ENCODE results near the gene SEZ6L. TPM values are rescaled to one million over a fixed set of nuclear protein-coding genes. Genes with fewer than 3 reads are reported as not detected.

SEZ6L gene
- polyA plus RNA-seq, 4 donors: 0.13 to 0.45 (median 0.24) TPM

DNA sequence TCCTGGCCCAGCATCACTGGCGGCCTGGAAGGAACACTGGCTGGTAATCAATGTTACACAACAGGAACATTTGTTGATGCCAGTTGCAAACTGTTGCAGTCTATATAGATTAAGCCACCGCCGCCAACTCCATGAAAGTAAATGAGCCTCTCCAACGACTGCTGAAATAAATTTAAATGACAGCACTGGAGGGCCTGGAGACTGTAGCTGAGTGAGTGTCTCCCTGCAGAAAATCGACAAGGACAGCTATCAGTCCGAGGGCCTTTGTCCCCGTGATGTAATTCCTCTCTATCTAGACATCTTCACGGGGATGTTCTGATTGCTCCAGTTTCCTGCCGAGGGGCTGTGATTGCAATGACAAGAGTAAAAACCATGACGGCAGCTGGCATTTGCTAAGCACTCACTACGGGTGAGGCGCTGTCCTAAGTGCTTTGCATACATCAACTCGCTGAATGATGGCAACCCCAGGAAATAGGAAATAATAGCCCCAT is 120.4 kb downstream of the SEZ6L start:
- DNase-seq (ENCODE audit: low read depth in 4 of 4, low spot score in 3 of 4): no peak

DNA sequence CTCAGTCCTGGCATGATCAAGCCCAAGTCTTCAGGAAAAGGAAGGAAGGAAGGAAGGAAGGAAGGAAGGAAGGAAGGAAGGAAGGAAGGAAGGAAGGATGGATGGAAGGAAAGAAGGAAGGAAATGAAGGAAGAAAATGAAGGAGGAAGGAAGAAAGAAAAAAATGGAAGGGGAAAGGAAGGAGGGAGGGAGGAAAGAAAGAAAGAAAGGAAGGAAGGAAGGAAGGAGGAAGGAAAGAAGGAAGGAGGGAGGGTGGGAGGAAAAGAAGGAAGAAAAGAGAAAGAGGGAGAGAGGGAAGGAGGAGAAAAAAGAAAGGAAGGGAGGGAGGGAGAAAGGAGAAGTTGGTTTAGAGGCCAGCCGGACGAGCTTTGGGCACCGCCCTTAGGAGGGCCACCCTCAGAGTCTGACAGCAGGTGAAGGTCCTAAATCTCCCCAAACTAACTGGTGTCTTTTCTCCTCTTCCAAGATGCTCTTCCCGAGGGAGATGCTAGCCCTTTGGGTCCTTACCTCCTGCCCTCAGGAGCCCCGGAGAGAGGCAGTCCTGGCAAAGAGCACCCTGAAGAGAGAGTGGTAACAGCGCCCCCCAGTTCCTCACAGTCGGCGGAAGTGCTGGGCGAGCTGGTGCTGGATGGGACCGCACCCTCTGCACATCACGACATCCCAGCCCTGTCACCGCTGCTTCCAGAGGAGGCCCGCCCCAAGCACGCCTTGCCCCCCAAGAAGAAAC is 122.8 kb downstream of the SEZ6L start:
- DNase-seq (ENCODE audit: low read depth in 4 of 4, low spot score in 3 of 4): no peak

DNA sequence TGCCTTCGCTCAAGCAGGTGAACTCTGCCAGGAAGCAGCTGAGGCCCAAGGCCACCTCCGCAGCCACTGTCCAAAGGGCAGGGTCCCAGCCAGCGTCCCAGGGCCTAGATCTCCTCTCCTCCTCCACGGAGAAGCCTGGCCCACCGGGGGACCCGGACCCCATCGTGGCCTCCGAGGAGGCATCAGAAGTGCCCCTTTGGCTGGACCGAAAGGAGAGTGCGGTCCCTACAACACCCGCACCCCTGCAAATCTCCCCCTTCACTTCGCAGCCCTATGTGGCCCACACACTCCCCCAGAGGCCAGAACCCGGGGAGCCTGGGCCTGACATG is 123.4 kb downstream of the SEZ6L start:
- DNase-seq (ENCODE audit: low read depth in 4 of 4, low spot score in 3 of 4): no peak

DNA sequence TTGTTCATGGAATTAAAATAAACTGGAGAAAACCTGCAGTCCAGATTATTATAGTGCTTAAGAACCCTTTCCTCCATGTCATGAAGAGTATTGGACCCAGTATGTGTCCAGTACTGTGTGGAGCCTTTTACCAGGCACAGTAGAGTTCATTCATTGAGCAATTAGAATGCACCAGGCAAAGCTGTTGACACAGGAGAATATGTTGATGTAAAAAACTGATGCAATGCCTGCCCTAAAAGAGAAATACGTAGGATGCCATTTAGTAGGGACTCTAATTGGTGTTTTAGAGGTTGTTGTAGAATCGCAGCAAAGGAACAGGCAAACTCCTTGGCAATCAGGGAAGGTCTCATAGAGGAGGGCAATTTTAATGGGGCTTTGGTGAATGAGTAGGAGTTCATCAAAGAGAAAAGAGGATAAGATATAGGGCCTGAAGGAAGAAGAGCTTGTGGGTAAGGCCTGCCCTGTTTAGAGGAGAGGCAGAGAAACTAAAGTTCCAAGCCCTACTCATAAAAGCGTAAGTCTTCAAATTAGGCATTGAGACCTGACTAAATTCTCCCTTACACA is 126.4 kb downstream of the SEZ6L start:
- no peak for DNase-seq (ENCODE audit: low read depth in 4 of 4, low spot score in 3 of 4)

DNA sequence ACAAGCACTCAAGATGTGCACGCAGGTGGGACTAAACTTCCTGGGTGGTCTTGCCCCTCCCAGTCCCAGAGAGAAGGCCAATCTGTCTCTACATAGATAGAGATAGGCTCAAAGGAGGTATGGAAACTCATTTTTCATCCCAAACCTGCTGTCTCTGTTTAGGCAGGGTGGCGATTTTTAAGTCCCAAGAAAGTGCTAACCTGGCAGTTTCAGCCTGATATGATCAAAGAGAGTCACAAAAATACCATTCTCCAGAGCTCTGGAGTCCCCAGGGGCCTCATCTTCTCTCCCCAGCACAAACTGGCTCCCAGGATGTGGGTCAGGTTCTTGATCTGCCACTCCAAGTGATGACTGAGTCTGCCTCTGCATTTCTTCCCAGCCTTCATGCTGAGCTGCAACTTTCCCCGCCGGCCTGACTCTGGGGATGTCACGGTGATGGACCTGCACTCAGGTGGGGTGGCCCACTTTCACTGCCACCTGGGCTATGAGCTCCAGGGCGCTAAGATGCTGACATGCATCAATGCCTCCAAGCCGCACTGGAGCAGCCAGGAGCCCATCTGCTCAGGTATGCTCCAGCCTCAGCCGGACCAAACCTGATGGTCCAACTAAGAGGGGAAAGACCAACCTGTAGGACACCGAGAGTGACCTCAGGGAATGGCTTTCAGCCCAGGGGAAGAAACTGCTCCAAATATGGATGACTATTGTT is 129.5 kb downstream of the SEZ6L start:
- DNase-seq (ENCODE audit: low read depth in 4 of 4, low spot score in 3 of 4): no peak

DNA sequence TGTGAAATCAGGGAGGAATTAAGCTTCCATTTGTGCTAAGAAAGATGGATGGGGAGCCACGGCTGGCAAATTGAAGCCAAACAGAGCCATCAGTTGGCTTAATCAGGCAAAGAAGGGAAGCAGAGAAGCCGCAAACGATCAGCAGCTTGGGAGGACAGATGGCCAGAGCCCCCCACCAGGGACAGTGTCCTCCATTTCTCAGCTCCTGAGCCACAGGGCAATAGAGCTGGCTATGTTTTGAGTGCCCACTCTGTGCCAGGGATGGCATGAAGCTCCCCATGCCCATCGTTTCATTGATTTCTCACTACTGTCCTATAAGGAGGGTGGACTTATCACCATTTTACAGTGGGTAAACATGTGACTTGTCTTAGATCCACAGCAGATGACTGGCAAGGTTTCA is 133.5 kb downstream of the SEZ6L start:
- DNase-seq (ENCODE audit: low read depth in 4 of 4, low spot score in 3 of 4): no peak

DNA sequence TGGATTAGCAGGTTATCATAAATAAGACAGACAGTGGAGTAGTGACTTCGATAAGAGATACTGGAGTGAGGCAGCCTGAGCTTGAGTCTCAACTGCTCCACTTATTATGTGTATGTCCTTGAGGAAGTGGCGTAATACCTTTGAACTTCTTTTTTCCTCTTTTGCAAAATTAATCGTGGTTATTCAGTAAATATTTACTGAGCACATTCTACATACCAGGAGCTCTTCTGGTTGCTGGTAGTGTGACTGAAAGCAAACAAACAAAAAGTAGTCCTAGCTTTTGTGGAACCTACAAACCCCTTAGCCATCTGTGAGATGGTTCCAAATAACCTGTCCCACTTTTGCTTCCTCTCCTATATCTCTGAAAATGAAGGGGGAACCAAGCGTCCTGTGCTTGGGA is 134.2 kb downstream of the SEZ6L start:
- no peak for DNase-seq (ENCODE audit: low read depth in 4 of 4, low spot score in 3 of 4)

DNA sequence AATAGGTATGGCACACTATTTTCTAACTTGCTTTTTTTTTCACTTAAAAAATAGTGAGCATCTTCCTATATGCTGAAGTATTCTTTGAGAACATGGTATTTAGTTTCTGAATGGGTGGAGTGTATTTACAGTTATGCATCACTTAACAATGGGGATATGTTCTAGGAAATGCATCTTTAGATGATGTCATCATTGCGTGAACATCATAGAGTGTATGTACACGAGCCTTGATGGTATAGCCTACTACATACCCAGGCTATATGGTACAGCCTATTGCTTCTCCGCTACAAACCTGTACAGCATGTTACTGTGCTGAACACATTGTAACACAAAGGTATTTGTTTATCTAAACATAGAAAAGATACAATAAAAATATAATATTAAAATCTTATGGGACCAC is 135.5 kb downstream of the SEZ6L start:
- DNase-seq (ENCODE audit: low read depth in 4 of 4, low spot score in 3 of 4): no peak

DNA sequence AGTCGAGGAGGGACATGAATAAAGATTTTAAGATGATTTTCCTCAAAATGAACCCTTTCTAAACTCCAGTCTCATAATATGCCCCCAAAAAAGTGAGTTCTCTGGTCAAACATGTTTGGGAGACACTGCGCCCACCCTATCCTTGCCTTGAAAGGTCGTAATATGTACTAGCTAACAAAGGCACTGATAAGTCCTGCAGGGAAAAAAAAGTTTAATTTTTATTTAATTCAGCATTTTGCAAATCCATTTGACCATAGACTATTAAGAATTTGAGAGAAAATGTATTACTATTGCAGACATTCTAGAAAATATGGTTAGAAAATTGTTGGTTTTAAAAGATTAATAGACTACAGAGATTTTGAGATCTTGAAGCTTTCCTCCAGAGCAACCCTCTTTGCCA is 139.2 kb downstream of the SEZ6L start:
- DNase-seq (ENCODE audit: low read depth in 4 of 4, low spot score in 3 of 4): no peak

DNA sequence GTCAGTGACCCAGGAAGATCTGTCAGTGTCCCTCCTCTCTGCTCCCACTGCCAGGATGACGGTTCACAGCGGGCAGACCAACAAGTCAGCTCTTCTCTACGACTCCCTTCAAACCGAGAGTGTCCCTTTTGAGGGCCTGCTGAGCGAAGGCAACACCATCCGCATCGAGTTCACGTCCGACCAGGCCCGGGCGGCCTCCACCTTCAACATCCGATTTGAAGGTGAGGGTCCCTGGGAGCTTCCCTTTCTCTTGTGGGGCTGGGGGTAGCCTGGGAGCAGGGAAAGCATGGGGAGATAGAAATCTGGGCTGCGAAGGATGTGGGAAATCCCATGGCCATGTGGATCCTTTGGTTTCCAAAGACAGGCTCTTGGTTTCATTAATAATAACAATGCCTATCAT is 141.4 kb downstream of the SEZ6L start:
- DNase-seq (ENCODE audit: low read depth in 4 of 4, low spot score in 3 of 4): no peak

DNA sequence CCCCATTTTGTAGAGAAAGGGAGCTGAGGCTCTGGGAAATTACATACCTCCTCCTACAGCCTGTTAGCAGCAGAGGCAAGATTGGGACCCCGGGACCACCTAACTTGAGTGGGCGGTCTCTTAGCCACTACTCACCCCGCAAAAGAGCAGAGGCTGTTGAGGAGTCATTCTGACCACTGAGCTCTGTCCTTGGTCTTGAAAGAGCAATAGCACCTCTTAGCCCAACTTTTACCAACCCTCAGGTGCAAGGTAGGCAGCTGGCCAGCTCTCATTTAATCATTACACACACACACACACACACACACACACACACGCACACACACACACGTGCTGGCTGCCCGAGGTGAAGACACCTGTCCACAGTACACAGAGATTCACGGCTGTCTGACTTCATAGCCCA is 144.0 kb downstream of the SEZ6L start:
- DNase-seq (ENCODE audit: low read depth in 4 of 4, low spot score in 3 of 4): no peak

DNA sequence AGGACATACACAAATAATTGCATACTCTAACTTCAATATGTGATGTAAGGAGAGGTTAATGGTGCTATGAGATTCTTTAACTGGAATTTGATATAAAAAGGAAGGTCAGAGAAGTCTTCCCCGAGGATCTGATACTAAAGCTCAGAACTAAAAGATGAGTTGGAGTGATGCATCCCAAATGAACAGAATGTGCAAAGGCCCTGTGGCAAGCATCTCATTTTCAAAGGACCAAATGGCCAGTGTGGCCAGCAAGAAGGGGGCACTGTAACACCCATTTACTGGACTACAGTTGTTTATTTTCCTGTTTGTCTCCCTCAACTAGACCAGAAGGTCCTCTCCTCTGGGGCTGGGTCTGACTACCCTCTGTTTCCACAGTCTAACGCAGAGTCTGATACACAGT is 144.9 kb downstream of the SEZ6L start:
- no peak for DNase-seq (ENCODE audit: low read depth in 4 of 4, low spot score in 3 of 4)

DNA sequence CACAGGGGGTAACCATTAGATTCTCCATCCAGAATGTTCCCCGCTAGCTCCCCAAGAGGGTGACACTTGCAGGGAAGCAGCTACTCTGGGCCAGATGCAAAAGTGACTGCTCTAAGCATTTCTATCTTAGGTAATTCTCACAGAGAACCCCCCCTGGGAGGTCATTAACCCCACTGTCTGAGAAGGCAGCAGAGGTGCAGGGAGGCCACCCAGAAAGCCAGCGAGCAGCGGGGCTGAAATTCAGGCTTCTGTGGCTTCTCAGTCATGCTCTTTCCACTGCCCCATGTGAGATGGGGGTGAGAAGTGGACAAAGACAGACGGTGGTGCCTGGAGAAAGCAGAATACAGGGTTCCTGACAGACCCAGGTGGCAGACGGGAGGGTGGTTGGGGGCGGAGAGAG is 145.4 kb downstream of the SEZ6L start:
- DNase-seq (ENCODE audit: low read depth in 4 of 4, low spot score in 3 of 4): no peak

DNA sequence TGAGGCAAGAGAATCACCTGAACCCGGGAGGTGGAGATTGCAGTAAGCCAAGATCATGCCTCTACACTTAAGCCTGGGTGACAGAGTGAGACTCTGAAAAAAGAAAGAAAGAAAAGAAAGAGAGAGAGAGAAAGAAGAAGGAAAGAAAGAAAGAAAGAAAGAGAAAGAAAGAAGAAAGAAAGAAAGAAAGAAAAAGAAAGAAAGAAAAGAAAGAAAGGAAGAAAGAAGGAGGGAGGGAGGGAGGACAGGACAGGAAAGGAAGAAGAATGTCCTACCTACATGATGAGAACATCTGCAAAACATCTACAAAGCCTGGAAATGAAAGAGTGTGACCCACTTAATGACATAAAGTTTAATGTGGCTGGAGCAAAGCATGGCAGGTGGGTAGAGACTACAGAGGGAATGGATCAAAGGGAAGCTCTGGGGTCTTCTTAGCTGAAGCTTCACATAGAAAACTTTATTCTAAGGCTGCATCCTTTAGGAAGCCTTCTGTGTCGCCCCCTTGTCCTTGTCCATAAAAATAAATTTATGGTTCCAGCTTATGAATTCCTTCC is 147.5 kb downstream of the SEZ6L start:
- no peak for DNase-seq (ENCODE audit: low read depth in 4 of 4, low spot score in 3 of 4)

DNA sequence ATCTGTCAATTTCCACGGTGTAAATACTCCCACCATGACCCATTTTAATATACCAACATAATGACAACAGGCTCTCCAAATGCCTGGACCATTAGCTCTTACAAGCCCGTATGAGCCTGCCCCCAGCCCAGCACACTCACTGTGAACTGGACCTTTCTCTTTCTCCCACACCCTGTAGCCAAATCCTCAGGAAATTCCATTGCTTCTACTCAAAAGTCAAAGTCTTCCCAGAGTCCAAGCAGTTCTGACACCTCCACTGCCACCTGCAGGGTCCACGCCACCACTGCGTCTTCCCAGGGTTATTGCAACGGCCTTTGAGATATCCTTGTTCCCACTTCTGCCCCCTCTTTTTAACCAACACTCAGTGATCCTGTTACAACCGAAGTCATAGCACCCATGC is 149.7 kb downstream of the SEZ6L start:
- no peak for DNase-seq (ENCODE audit: low read depth in 4 of 4, low spot score in 3 of 4)

DNA sequence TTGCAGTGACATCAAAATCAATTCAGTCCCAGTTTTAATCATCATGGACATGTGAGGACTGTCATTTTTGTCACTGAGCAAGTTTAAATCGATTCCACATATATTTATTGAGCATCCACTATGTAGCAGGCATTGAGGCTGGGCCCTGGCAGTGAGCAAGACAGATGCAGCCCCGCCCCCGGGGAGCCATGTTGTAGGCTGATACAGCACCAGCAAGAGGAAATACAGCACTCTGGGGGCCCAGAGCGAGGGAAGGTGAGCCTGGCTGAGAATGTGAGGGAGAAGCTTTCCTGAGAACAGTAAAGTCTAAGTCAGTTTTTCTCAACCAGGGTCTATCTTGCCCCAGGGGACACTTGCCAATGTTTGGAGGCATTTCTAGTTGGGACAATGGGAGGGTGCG is 151.2 kb downstream of the SEZ6L start:
- no peak for DNase-seq (ENCODE audit: low read depth in 4 of 4, low spot score in 3 of 4)

DNA sequence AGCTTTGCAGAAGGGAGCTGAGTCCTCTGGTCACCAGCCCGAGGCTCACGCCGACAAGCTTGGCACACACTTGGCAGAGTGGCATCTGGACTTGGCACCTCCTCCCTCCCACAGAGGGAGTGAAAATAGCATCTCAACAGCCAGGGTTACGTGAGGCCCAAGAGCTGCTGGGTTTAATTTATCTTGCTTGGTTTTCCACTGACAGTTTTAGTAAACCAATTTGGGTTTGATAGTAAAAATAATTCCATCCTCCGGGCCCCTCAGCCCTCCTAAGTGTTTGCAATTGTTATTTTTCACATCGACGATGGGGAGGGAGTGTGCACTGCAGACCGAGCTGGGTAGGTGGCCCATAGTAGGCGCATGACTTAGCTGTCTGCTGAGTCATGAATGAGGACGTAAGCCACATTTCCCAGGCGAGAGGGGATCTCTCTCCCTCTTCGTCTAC is 152.2 kb downstream of the SEZ6L start:
- no peak for DNase-seq (ENCODE audit: low read depth in 4 of 4, low spot score in 3 of 4)

DNA sequence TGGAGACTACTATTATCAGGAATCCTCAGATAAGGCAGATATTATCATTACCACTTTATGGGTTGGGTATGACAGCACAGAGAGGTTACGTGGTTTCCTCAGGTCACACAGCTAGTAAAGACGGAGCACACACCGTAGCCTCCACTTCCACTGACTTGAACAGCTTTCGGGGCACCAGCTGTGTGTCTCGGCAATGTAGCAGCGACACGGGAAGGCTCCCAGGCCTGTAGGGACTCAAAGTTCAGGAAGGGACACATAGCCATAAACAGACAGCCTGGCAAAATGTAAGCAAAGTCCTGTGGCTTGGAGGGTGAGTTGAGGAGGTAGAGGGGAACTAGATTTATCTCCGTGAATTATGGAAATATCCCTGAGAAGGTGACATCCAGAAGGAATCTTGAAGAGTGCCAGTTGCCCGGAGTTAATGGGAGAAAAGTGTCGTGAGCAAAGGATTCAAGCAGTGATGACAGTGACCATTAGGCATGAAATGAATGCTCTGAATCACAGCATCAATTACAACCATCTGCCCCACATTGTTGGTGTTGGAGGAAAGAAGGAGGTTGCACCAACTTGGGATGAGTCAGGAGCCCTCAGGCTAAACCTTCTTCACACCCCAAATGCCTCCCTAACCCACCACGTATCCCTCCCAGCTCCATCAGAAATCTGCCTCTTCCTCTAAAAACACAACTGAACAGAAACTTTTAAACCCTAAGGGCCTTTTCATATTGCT is 153.1 kb downstream of the SEZ6L start:
- no peak for DNase-seq (ENCODE audit: low read depth in 4 of 4, low spot score in 3 of 4)

DNA sequence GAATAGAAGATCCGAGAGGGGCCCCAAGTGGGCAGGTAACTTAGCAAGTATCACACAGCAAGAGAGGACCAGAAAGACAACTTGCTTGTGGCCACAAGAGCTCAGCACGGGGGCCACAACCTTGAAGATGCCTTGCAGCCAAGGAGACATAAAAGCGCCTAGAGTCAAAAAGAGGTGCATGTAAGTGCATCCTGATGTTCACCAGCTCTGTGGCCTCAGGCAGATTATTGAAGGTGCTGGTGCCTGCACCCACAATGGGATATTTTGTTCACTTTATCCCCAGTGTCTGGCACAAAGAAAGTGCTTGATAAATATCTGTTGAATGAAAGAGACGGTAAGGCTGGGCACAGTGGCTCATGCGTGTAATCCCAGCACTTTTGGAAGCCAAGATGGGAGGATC is 153.8 kb downstream of the SEZ6L start:
- no peak for DNase-seq (ENCODE audit: low read depth in 4 of 4, low spot score in 3 of 4)

DNA sequence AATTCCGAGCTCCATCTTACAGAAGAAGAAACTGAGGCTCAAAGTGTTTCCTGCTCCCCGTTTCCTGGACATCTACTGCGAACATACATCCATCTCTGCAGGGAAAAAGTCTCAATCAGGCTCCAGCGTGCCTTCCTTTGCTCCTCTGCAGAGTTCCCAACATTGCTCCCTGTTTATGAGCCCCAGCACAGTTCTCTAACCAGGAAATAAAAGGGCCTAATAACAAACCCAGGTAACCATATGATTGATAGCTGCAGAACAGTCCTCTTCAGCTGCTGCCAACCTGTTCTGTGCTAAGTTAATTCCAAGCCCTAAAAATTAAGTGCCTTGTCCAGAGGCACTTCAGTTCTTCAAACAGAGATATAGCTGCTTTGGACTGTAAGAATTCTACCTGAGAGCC is 154.9 kb downstream of the SEZ6L start:
- no peak for DNase-seq (ENCODE audit: low read depth in 4 of 4, low spot score in 3 of 4)

DNA sequence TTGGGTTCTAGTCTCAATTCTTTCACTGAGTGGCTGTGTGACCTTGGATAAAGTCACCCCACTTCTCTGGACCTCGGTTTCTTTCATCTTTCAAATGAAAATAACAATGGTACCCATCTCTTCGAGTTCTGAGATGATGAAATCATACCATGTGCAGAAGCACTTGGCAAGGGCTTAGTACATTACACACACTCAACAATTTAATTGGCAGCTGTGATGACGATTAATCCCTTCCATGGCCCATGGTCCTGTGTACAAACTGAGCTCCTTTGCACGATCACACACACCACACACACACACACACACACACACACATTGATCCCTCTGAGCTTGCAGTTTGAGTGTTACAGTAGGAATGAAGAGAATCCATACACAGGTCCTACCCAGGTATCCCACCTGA is 156.4 kb downstream of the SEZ6L start:
- DNase-seq (ENCODE audit: low read depth in 4 of 4, low spot score in 3 of 4): no peak

All from right renal pelvis (tissue), 4 donors.